GM18870 (cell line): ENCODE results near the gene PRIMA1.

Experiments used
- ATAC-seq: cut with Tn5 transposase; IDR thresholded peaks from one replicate; pipeline ENCODE4 v1.9.1; 2021; ENCODE audit warnings: moderate library complexity; ENCODE audit not compliant: unreplicated experiment

Gene PRIMA1

GRCh38 chr14:93688239-93688666 is 100.0 kb downstream of the PRIMA1 start:
- ATAC-seq: no peak

- no peak for ATAC-seq
These were observed 102.0 kb downstream of the PRIMA1 start for GRCh38 chr14:93686268-93686667.

- ATAC-seq: no peak
These were observed 103.0 kb downstream of the PRIMA1 start for GRCh38 chr14:93685121-93685895.

GRCh38 chr14:93683226-93683625 is 105.1 kb downstream of the PRIMA1 start:
- ATAC-seq: no peak

GRCh38 chr14:93682459-93682858 is 105.8 kb downstream of the PRIMA1 start:
- no peak for ATAC-seq

- ATAC-seq: no peak
These were observed 111.8 kb downstream of the PRIMA1 start for GRCh38 chr14:93676416-93676958.

GRCh38 chr14:93675651-93676050 is 112.6 kb downstream of the PRIMA1 start:
- no peak for ATAC-seq

GRCh38 chr14:93674343-93674742 is 113.9 kb downstream of the PRIMA1 start:
- no peak for ATAC-seq

- ATAC-seq: no peak
These were observed 118.7 kb downstream of the PRIMA1 start for GRCh38 chr14:93669632-93670031.
